ENCODE results near the gene SGSM1. TPM values are rescaled to one million over a fixed set of nuclear protein-coding genes. Genes with fewer than 3 reads are reported as not detected.

The SGSM1 gene
- total RNA-seq, 1 donor from 2014 or later = not detected

DNA sequence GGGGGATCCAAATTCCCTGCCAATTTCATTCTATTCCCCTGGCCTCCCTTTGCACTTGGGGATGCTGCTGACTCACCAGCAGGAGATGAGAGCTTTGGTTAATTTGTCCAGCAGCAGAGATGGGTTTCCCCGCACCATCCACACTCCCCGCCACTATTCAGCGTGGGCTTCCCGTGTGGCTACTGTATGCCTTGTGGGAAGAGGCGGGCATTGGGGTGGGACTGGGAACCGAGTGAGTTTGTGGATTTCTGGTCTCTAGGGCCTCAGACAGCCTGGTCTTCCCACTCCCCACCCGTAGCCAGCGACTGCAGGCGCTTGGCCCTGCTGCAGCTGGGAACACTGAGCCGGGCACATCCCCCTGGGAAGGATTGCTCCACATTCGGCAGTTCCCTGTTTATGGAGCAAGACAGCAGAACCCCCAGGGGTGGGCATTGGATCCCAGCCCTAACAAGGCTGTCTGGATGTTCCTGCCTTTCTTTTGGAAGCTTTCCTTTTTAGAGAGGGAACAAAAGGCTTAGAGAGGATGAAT, 169.9 kb downstream of the SGSM1 start:
- no peak for DNase-seq (ENCODE audit: low read depth)

DNA sequence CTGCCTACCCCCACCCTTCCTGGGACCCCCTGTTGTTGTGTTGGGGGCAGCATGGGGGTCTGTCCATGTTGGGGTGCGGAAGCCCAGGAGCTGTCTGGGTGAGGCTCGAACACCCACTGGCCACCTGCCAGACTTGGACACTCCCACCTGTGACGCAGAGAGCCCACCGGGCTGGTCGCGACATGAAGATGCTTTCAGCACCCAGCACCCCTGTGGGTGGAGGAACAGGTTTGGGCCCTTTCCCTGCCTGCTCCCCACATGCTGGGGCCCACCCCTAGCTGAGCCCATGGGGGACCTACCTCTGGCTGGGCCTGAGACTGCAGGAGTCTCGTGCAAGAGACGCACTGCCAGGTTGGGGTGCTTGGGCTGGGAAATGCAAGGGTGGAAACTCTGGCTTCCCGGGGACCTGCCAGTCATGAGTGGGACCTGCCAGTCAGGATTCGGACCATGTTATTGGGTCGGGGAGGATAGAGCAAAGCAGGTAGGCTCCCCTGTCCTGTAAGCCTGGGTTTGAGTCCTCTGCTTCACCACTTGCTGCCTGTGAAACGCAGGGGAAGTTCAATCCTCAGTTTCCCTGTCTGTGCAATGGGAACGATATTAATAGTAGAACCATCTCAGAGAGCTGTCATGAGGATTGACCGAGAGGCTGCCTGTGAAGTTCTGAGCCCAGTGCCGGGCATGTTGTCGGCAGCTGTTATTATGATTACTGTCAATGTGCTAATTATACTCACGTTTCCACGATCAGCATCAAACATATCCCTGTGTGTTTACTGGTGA, 170.6 kb downstream of the SGSM1 start:
- peak; percentile 53 for DNase-seq (ENCODE audit: low read depth)

Other genes with a start within 250 kb of the SGSM1 start
- 10.0 and 13.2 TPM in 2 replicates for gene LRRC75B, start 213.1 kb upstream of the SGSM1 start, total RNA-seq
- gene GGT1, start 203.0 kb upstream of the SGSM1 start, total RNA-seq = 2.1 and 2.4 TPM in 2 replicates
- not detected in 2 replicates for gene PIWIL3, start 31.5 kb upstream of the SGSM1 start, total RNA-seq
- not detected in 2 replicates for gene LHFPL7, start 140.5 kb downstream of the SGSM1 start, total RNA-seq
- gene KIAA1671, start 146.5 kb downstream of the SGSM1 start, total RNA-seq = 10.4 and 11.2 TPM in 2 replicates

Measured in myocyte (in vitro differentiated cells).